ENCODE measurements around the gene MICAL3. TPM values are rescaled to one million over a fixed set of nuclear protein-coding genes. Genes with fewer than 3 reads are reported as not detected.

Gene MICAL3
- total RNA-seq, 1 donor from 2014 or later: 33.6 TPM

DNA sequence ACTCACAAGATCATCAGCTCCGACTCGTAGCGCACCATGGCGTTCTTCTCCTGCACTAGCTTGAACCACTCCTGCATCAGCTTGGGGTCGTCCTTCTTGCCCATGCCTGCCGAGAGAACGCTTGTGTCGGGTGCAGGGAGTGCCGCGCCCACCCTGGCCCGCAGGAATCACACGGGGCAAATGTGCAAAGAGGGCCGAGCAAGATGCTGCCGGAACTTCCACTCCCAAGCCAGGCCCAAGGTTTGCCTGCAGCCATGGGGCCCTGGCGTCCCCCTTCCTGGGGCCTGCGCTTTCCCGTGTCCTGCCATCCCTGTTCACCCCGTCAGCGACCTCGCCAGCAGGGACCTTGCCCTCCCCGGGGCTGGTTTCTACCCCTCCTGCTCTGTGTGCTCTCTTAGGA, 233.2 kb downstream of the MICAL3 start:
- Mint-ChIP-seq H3K4me3 (no peak overlapping the region), H3K36me3 (no peaks in the 10 kb centered on the region), H3K27ac (no peak overlapping the region), H3K27me3 (ENCODE audit: insufficient read depth, low read depth) (peaks cover 4% of the 10 kb centered on the region), H3K9me3 (no peaks in the 10 kb centered on the region), H3K4me1 (peaks cover 16% of the 10 kb centered on the region)
- H3K79me2 ChIP-seq (ENCODE audit: low read depth): no peaks in the 10 kb centered on the region
- peaks cover 21% of the 10 kb centered on the region for H3F3A ChIP-seq (ENCODE audit: low read depth)
- no peaks in the 10 kb centered on the region for H3K9me3 ChIP-seq (ENCODE audit: low read depth)
- no peaks in the 10 kb centered on the region for H3K36me3 ChIP-seq
- TF ChIP-seq, protein P1, sequence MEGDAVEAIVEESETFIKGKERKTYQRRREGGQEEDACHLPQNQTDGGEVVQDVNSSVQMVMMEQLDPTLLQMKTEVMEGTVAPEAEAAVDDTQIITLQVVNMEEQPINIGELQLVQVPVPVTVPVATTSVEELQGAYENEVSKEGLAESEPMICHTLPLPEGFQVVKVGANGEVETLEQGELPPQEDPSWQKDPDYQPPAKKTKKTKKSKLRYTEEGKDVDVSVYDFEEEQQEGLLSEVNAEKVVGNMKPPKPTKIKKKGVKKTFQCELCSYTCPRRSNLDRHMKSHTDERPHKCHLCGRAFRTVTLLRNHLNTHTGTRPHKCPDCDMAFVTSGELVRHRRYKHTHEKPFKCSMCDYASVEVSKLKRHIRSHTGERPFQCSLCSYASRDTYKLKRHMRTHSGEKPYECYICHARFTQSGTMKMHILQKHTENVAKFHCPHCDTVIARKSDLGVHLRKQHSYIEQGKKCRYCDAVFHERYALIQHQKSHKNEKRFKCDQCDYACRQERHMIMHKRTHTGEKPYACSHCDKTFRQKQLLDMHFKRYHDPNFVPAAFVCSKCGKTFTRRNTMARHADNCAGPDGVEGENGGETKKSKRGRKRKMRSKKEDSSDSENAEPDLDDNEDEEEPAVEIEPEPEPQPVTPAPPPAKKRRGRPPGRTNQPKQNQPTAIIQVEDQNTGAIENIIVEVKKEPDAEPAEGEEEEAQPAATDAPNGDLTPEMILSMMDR (IDR thresholded peaks at IDR 0.05): no peak
- TF ChIP-seq EZH2 (IDR thresholded peaks at IDR 0.05) (no peak), EZH2phosphoT487 (IDR thresholded peaks at IDR 0.05) (no peak)
- H3K4me1 ChIP-seq: peaks cover 8% of the 10 kb centered on the region
- no peak overlapping the region for H2AFZ ChIP-seq (replicated peaks)
- no peaks in the 10 kb centered on the region for H4K20me1 ChIP-seq (ENCODE audit: low read depth)
- no peak overlapping the region for H3K27ac ChIP-seq
- no peak for DNase-seq (ENCODE audit: low spot score)
- H3K4me2 ChIP-seq: no peak overlapping the region
- H3K27me3 ChIP-seq: no peaks in the 10 kb centered on the region
- no peak overlapping the region for H3K9ac ChIP-seq
- no peak overlapping the region for H3K4me3 ChIP-seq

DNA sequence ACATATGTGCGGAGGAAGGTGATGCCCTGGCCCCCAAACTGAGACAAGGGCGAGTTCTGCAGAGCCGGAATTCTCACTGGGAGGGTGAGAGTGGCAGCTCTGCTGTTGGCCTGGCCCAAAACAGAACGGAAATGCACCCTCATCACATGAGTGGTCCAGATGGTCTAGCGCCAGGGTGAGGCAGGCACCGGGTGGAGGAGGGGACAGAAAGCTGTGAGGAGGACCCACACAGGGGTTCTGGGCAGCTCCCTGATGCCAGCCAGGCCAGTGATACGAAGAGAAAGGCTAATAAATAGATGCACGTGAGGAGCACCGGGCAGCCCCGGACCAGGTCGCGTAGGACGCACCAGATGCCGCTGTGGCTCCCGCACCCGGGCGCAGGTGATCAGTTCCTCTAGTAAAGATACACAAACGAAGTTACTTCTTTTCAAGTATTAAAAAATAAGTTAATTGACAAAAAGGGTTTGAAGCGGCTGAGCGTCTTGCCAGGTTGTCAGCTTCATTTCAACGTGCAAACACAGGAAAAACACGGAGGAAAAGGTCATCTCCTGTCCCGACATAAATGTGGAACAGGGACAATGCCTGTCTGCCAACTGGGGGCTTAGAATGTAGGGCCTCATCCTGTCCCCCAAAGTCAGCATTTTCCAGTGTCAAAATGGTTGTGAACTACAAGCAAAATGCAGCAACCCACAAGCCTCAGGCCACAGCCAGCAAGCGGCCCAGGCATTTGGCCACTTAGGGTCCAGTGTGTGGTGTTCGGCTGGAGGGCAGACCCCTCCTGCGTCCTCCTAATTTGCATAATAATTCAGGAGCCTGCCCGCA, 234.8 kb downstream of the MICAL3 start:
- H3K4me1 ChIP-seq: peaks cover 8% of the 10 kb centered on the region
- Mint-ChIP-seq H3K9me3 (no peaks in the 10 kb centered on the region), H3K4me1 (peaks cover 20% of the 10 kb centered on the region), H3K4me3 (no peak overlapping the region), H3K36me3 (no peaks in the 10 kb centered on the region), H3K27me3 (ENCODE audit: insufficient read depth, low read depth) (peaks cover 4% of the 10 kb centered on the region), H3K27ac (no peak overlapping the region)
- peaks cover 21% of the 10 kb centered on the region for H3F3A ChIP-seq (ENCODE audit: low read depth)
- H3K79me2 ChIP-seq (ENCODE audit: low read depth): no peaks in the 10 kb centered on the region
- no peak overlapping the region for H3K4me2 ChIP-seq
- H2AFZ ChIP-seq (replicated peaks): no peak overlapping the region
- no peaks in the 10 kb centered on the region for H3K36me3 ChIP-seq
- no peak overlapping the region for H3K27ac ChIP-seq
- H4K20me1 ChIP-seq (ENCODE audit: low read depth): no peaks in the 10 kb centered on the region
- no peak overlapping the region for H3K4me3 ChIP-seq
- TF ChIP-seq, protein P1 (IDR thresholded peaks at IDR 0.05): no peak
- no peak for TF ChIP-seq EZH2 (IDR thresholded peaks at IDR 0.05)
- TF ChIP-seq EZH2phosphoT487 (IDR thresholded peaks at IDR 0.05): no peak
- H3K27me3 ChIP-seq: no peaks in the 10 kb centered on the region
- H3K9ac ChIP-seq: no peak overlapping the region
- no peak for DNase-seq (ENCODE audit: low spot score)
- H3K9me3 ChIP-seq (ENCODE audit: low read depth): no peaks in the 10 kb centered on the region

DNA sequence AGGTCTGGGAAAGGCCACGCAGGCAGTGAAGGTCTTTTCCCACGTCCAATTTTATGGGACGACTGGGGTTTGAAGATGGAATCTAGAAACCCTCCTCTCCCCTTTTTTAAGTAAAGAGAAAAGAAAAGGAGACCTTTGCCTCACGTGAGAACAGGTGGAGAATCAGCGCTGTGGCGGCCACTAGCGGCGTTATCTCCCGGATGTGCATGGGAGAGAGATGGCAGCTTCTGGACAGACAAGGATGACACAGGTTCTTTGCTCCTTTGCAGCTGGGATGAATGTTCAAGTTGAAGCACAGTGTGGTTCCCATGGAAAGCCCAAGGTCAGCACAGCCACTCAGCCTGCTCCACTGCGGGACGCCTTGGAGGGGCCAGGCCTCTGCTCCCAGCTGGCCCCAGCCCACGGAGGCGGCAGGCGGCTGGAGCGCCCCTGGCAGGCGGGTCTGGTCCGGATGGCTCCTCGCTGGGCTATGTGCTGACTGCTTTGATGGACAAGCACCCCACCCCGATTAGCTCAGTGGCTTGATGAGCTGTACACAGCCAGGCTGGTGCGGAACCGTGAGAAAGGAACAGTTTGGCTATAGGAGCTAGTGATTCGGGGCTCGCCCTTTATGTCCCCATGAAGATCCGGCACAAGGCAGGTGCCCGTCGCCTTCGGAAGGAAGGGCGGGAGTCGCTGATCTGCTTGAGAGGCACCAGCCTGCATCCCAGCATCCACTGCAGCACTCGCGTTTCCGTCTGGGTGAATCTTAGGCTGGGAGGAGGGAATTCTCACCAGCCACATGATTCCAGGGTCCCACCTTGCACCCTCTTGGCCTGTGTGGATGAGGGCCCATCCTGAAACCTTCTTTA, 235.6 kb downstream of the MICAL3 start:
- H3K27me3 Mint-ChIP-seq (ENCODE audit: insufficient read depth, low read depth): peaks cover 7% of the 10 kb centered on the region
- H3K27ac ChIP-seq: no peak overlapping the region
- DNase-seq (ENCODE audit: low spot score): no peak

More for the DNA sequence above, 235.6 kb downstream of the MICAL3 start:
- H3K36me3 Mint-ChIP-seq: no peaks in the 10 kb centered on the region
- no peak overlapping the region for H3K9ac ChIP-seq
- H3K4me2 ChIP-seq: no peak overlapping the region
- no peak overlapping the region for H2AFZ ChIP-seq (replicated peaks)
- no peaks in the 10 kb centered on the region for H3K79me2 ChIP-seq (ENCODE audit: low read depth)
- no peak for TF ChIP-seq EZH2 (IDR thresholded peaks at IDR 0.05)
- TF ChIP-seq, protein P1 (IDR thresholded peaks at IDR 0.05): peak; percentile 23
- H3K27ac Mint-ChIP-seq: no peak overlapping the region
- H3K36me3 ChIP-seq: no peaks in the 10 kb centered on the region
- H3F3A ChIP-seq (ENCODE audit: low read depth): peaks cover 21% of the 10 kb centered on the region
- H3K9me3 ChIP-seq (ENCODE audit: low read depth): no peaks in the 10 kb centered on the region
- peaks cover 23% of the 10 kb centered on the region for H3K4me1 Mint-ChIP-seq
- no peak overlapping the region for H3K4me3 ChIP-seq
- no peaks in the 10 kb centered on the region for H3K9me3 Mint-ChIP-seq
- H3K27me3 ChIP-seq: no peaks in the 10 kb centered on the region
- peaks cover 8% of the 10 kb centered on the region for H3K4me1 ChIP-seq
- H3K4me3 Mint-ChIP-seq: no peak overlapping the region
- no peaks in the 10 kb centered on the region for H4K20me1 ChIP-seq (ENCODE audit: low read depth)

Measured in neural progenitor cell (in vitro differentiated cells).